ENCODE results near the gene SP140.
"Not testable (repeated sequence)": the region's sequence is repeated elsewhere in the genome, so short reads cannot be mapped to it uniquely, and the experiment has no call there.

The SP140 gene

DNA sequence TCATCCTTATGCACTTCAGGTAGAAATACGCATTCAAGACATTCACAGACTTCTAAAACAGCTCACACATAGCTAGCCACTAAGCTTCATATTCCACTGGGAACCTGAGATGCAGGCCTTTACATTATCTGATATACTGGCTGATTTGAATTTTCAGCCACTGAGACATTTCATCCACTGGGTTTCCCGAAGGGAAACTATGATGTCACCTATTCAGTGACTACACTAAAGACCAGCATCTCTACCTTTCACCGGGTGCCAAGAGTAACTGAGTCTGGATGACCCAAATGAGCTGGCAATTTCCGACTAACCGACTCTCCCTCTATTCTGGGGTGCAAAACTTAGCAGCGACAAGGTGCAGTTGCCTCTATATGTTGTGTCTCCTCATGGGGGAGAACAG, 69.7 kb downstream of the SP140 start:
- H3K27ac ChIP-seq = no peak overlapping the region
- TF ChIP-seq CTCF (conservative IDR thresholded peaks at IDR 0.05) = no peak

DNA sequence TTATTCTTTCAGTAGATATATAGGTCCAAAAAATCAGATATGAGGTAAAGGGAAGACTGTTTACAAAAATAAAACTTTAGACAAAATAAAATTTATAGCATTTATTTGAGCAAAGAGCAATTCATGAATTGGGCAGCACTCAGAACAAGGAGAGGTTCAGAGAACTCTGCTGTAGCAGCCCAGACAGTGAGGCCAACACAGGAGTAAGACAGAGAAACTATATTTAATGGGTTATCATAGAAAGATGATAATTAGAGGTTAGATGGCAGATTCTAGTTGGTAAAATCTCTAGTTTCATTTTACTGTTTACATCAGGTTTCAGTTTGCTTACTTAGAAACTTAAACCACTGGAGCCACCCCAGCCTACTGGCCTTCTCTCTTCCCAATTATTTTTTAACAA, 71.4 kb downstream of the SP140 start:
- no peak for TF ChIP-seq CTCF (conservative IDR thresholded peaks at IDR 0.05)
- no peak overlapping the region for H3K27ac ChIP-seq

GRCh38 chr2:230299618-230300017, 74.1 kb downstream of the SP140 start:
- H3K27ac ChIP-seq = no peak overlapping the region

GRCh38 chr2:230305416-230306275, 80.1 kb downstream of the SP140 start:
- H3K27ac ChIP-seq = no peak overlapping the region
- no peak for TF ChIP-seq CTCF (conservative IDR thresholded peaks at IDR 0.05)

More at GRCh38 chr2:230299618-230300017, 74.1 kb downstream of the SP140 start:
- no peak for TF ChIP-seq CTCF (conservative IDR thresholded peaks at IDR 0.05)

DNA sequence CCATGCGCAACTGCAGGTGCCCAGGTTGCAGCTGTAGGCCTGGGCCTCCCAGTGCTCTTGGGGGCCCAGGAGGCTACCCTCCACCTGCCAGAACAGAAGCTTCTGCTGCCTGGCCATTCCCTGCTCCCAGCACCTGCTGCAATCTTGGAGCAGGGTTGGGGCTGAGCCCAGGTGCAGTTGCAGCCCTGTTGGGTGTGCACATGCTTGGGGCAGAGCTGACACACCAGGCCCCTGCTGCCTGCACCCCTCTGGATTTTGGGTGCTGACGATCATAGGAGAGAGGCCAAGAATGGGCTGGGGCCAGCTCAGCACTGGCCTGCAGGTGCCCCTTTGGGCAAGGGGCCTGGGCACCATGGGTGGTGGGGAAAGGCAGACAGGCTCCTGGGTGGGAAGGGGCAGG, 80.9 kb downstream of the SP140 start:
- no peak overlapping the region for H3K27ac ChIP-seq
- no peak for TF ChIP-seq CTCF (conservative IDR thresholded peaks at IDR 0.05)

- TF ChIP-seq CTCF (conservative IDR thresholded peaks at IDR 0.05) = no peak
Measured at GRCh38 chr2:230307485-230307884, 81.9 kb downstream of the SP140 start.

DNA sequence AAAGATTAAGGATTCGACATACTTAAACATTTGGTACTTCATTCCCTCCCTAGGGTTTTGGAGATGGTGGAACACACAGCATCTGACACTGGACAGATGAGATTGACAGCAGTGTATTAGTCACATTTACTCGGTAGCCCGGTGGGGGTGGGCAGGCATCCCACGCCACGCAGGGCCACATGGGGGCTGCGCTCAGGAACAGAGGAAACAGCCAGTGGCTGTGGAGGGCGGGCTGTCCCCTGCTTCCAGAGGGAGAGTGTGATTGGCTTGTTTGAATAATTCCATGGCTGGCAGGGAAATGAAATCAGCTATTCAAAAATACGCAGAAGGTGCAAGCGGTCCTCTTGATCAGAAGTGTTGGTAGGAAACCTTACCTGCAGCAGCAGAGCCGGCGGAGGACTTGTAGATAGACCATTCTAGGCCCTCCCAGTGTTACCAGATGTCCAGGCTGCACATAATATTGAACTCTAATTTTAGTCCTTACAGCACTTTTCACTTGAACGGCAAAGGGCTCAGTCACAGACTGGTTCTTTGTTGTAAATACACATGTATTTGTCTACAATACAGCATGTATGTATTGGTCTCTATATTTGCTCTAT, 83.0 kb downstream of the SP140 start:
- no peak for TF ChIP-seq CTCF (conservative IDR thresholded peaks at IDR 0.05)
- no peak overlapping the region for H3K27ac ChIP-seq

More at GRCh38 chr2:230307485-230307884, 81.9 kb downstream of the SP140 start:
- no peak overlapping the region for H3K27ac ChIP-seq

DNA sequence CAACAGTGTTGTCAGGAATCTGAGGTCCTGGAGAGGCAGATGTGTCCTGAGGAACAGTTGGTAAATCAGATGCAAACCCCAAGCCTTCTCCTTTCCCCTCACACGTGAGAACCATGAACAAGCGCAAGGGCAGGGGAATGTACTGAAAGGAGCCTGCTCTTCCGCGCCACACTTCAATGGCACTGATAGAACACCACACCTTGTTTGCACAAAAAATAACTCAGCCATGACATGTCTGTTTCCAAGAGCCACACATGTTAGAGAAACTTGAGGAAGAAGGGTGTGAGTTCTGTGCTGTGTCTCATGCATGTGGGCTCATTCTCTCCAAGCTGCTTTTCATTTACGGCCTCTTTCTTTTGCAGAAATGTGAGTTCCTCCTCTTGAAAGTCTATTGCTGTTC, 85.3 kb downstream of the SP140 start:
- H3K27ac ChIP-seq = not testable (repeated sequence)

DNA sequence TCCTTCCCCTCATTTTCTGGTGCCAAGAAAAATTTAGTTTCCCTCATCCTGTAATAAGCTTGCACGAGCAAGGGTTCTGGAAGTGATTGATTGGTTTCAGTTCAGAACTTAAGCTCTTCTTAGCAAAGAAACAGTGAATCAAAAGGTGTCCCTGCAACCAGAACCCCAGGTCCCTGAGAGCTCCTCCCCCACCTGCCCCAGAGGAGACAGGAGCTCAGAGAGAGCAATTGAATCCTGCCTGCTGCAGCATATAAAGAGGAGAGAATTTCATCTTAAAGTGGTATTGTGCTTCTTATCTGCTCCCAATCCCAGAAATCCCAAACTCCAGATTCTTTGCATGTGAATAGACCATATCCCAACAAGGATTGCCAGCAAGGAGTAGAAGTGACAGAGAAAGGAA, 86.1 kb downstream of the SP140 start:
- H3K27ac ChIP-seq = not testable (repeated sequence)
